B cell (primary cell): ENCODE measurements around the gene PTPN20.

Experiments used
- EZH2 ChIP-seq: IDR thresholded peaks from 2 replicates; pipeline ENCODE4 v1.6.1; 2012; ENCODE audit warnings: borderline replicate concordance, low read depth, mild to moderate bottlenecking, moderate library complexity, low read length; ENCODE audit not compliant: insufficient read depth, poor library complexity, severe bottlenecking
- TF ChIP-seq, protein P1 (sequence below): fragments of 200-600 bp; IDR thresholded peaks from one replicate; pipeline ENCODE4 v1.8.0; 2022; ENCODE audit warnings: antibody characterized with exemption, mild to moderate bottlenecking

DNA sequence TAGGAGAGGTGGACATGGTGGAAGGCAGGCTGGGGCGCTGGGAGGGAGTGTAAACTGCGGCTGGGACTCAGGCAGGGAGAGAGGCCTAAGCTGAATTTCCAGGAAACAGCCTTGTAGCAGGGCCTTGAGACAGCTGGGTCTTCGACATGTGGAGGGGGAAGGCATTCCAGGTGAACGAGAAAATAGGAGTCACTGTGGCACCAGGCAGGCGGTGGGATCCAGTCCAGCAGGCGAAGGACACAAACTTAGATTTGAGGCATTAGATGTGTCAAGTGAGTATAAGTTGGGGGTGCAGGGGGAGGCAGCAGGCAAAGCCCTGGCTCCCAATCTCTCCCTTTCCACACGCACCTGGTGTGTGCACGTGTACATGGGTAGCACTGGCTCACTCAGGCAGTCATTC lies 105.3 kb downstream of the PTPN20 start:
- TF ChIP-seq, protein P1, sequence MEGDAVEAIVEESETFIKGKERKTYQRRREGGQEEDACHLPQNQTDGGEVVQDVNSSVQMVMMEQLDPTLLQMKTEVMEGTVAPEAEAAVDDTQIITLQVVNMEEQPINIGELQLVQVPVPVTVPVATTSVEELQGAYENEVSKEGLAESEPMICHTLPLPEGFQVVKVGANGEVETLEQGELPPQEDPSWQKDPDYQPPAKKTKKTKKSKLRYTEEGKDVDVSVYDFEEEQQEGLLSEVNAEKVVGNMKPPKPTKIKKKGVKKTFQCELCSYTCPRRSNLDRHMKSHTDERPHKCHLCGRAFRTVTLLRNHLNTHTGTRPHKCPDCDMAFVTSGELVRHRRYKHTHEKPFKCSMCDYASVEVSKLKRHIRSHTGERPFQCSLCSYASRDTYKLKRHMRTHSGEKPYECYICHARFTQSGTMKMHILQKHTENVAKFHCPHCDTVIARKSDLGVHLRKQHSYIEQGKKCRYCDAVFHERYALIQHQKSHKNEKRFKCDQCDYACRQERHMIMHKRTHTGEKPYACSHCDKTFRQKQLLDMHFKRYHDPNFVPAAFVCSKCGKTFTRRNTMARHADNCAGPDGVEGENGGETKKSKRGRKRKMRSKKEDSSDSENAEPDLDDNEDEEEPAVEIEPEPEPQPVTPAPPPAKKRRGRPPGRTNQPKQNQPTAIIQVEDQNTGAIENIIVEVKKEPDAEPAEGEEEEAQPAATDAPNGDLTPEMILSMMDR, result no peak
- TF ChIP-seq EZH2, result no peak
